GM12873 (cell line): ENCODE data around the gene KRTDAP.
A peak's percentile ranks its signal among the peaks of the same experiment; 100 is the strongest.

Experiments
- CTCF ChIP-seq: IDR thresholded peaks from 2 replicates; pipeline ENCODE4 v1.5.1; 2012; ENCODE audit warnings: low read depth, mild to moderate bottlenecking, moderate library complexity, low read length, control low read depth; ENCODE audit not compliant: insufficient read depth; ENCODE audit errors: missing control alignments

Gene KRTDAP

GRCh38 chr19:35502751-35503150, 12.5 kb upstream of the KRTDAP start:
- no peak for TF ChIP-seq CTCF

- TF ChIP-seq CTCF = no peak
Observed at GRCh38 chr19:35501684-35502083, 11.4 kb upstream of the KRTDAP start.

GRCh38 chr19:35500611-35501010, 10.3 kb upstream of the KRTDAP start:
- TF ChIP-seq CTCF = no peak

GRCh38 chr19:35498984-35499527, 8.8 kb upstream of the KRTDAP start:
- no peak for TF ChIP-seq CTCF

GRCh38 chr19:35498220-35498619, 8.0 kb upstream of the KRTDAP start:
- TF ChIP-seq CTCF = no peak

GRCh38 chr19:35497406-35497805, 7.1 kb upstream of the KRTDAP start:
- TF ChIP-seq CTCF = no peak

- TF ChIP-seq CTCF = peak; percentile 99
Observed at GRCh38 chr19:35495107-35496064, 5.1 kb upstream of the KRTDAP start.
